MM.1S (cell line): ENCODE measurements around the gene BMAL1.

Experiments
- DNase-seq: peaks from one replicate; pipeline ENCODE4 v3.0.0-alpha.2; 2015
- H2AFZ ChIP-seq: fragments of 300-600 bp; sonication (generic); 2 replicates; pipeline ENCODE4 v1.6.0; 2016; ENCODE audit warnings: antibody characterized with exemption, low read length
- H3F3A ChIP-seq: fragments of 300-600 bp; sonication (generic); 2 replicates; pipeline ENCODE4 v1.6.1; 2016; ENCODE audit warnings: mild to moderate bottlenecking, antibody characterized with exemption, low read length, moderate library complexity, mixed read lengths; ENCODE audit not compliant: insufficient read depth
- H3K27ac ChIP-seq: fragments of 300-600 bp; sonication (generic); 2 replicates; pipeline ENCODE4 v1.5.1; 2016; ENCODE audit warnings: mild to moderate bottlenecking, low read length
- H3K27me3 ChIP-seq: fragments of 300-600 bp; sonication (generic); replicated peaks from 2 replicates; pipeline ENCODE4 v1.6.0; 2016; ENCODE audit warnings: low read length; ENCODE audit not compliant: insufficient read depth
- H3K36me3 ChIP-seq: fragments of 300-600 bp; sonication (generic); replicated peaks from 2 replicates; pipeline ENCODE4 v1.6.1; 2016; ENCODE audit warnings: mild to moderate bottlenecking, low read length, mixed read lengths; ENCODE audit not compliant: insufficient read depth
- H3K4me1 ChIP-seq: fragments of 300-600 bp; sonication (generic); 2 replicates; pipeline ENCODE4 v1.6.1; 2016; ENCODE audit warnings: low read length, mixed read lengths
- H3K4me2 ChIP-seq: fragments of 300-600 bp; sonication (generic); 2 replicates; pipeline ENCODE4 v1.6.0; 2016; ENCODE audit warnings: low read depth, low read length
- H3K4me3 ChIP-seq: fragments of 300-600 bp; sonication (generic); 2 replicates; pipeline ENCODE4 v1.5.1; 2016; ENCODE audit warnings: low read length, mixed read lengths
- H3K79me2 ChIP-seq: fragments of 300-600 bp; sonication (generic); 2 replicates; pipeline ENCODE4 v1.6.1; 2016; ENCODE audit warnings: mixed run types, low read length, mixed read lengths
- H3K9ac ChIP-seq: fragments of 300-600 bp; sonication (generic); 2 replicates; pipeline ENCODE4 v1.6.1; 2016; ENCODE audit warnings: low read length, mixed read lengths
- H3K9me2 ChIP-seq: fragments of 300-600 bp; sonication (generic); replicated peaks from 2 replicates; pipeline ENCODE4 v1.6.1; 2016; ENCODE audit warnings: mild to moderate bottlenecking, low read length, mixed read lengths; ENCODE audit not compliant: insufficient read depth
- H3K9me3 ChIP-seq: fragments of 300-600 bp; sonication (generic); replicated peaks from 2 replicates; pipeline ENCODE4 v1.6.1; 2016; ENCODE audit warnings: mild to moderate bottlenecking, low read length, mixed read lengths; ENCODE audit not compliant: insufficient read depth
- H4K20me1 ChIP-seq: fragments of 300-600 bp; sonication (generic); 2 replicates; pipeline ENCODE4 v1.6.1; 2016; ENCODE audit warnings: mild to moderate bottlenecking, low read length, moderate library complexity, mixed read lengths; ENCODE audit not compliant: insufficient read depth
- EZH2 ChIP-seq: fragments of 300-600 bp; sonication (generic); optimal IDR thresholded peaks from 2 replicates; pipeline ENCODE3; 2017; ENCODE audit warnings: low read depth, mild to moderate bottlenecking, antibody characterized with exemption, low read length, mixed read lengths
- EZH2phosphoT487 ChIP-seq: fragments of 300-600 bp; sonication (generic); IDR thresholded peaks from 2 replicates; pipeline ENCODE4 v1.6.1; 2018; ENCODE audit warnings: antibody characterized with exemption, low read length
- TF ChIP-seq, protein P1 (sequence below): fragments of 300-600 bp; sonication (generic); IDR thresholded peaks from 2 replicates; pipeline ENCODE4 v1.5.1; 2016; ENCODE audit warnings: antibody characterized with exemption, low read length, mixed read lengths

Gene BMAL1

DNA sequence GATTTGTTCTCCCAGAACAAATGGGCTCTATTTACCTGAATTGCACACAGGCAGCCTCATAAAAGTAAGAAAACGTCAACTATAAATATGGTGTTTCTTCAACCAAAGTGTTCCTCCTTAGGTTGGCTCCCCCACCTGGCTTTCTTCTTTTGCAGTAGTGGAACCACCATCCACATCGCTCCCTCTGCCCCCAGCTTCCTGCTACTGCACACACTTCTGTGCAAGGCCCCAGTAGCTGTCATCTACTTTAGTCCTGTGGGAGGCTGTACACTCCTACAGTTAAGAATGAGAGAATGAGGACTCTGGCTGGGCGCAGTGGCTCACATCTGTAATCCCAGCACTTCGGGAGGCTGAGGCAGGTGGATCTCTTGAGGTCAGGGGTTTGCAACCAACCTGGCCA lies 89.5 kb downstream of the BMAL1 start:
- no peaks in the 10 kb centered on the region for H3K27me3 ChIP-seq
- no peaks in the 10 kb centered on the region for H4K20me1 ChIP-seq
- DNase-seq: no peak
- H3K79me2 ChIP-seq: no peaks in the 10 kb centered on the region
- H3F3A ChIP-seq: no peaks in the 10 kb centered on the region
- no peak overlapping the region for H3K9ac ChIP-seq
- TF ChIP-seq, protein P1, sequence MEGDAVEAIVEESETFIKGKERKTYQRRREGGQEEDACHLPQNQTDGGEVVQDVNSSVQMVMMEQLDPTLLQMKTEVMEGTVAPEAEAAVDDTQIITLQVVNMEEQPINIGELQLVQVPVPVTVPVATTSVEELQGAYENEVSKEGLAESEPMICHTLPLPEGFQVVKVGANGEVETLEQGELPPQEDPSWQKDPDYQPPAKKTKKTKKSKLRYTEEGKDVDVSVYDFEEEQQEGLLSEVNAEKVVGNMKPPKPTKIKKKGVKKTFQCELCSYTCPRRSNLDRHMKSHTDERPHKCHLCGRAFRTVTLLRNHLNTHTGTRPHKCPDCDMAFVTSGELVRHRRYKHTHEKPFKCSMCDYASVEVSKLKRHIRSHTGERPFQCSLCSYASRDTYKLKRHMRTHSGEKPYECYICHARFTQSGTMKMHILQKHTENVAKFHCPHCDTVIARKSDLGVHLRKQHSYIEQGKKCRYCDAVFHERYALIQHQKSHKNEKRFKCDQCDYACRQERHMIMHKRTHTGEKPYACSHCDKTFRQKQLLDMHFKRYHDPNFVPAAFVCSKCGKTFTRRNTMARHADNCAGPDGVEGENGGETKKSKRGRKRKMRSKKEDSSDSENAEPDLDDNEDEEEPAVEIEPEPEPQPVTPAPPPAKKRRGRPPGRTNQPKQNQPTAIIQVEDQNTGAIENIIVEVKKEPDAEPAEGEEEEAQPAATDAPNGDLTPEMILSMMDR: no peak
- TF ChIP-seq EZH2phosphoT487 (no peak), EZH2 (no peak)
- no peak overlapping the region for H3K27ac ChIP-seq
- no peaks in the 10 kb centered on the region for H3K9me3 ChIP-seq
- no peak overlapping the region for H3K4me2 ChIP-seq
- no peaks in the 10 kb centered on the region for H3K9me2 ChIP-seq
- H3K4me3 ChIP-seq: no peak overlapping the region
- no peaks in the 10 kb centered on the region for H3K36me3 ChIP-seq
- no peak overlapping the region for H2AFZ ChIP-seq
- no peaks in the 10 kb centered on the region for H3K4me1 ChIP-seq

DNA sequence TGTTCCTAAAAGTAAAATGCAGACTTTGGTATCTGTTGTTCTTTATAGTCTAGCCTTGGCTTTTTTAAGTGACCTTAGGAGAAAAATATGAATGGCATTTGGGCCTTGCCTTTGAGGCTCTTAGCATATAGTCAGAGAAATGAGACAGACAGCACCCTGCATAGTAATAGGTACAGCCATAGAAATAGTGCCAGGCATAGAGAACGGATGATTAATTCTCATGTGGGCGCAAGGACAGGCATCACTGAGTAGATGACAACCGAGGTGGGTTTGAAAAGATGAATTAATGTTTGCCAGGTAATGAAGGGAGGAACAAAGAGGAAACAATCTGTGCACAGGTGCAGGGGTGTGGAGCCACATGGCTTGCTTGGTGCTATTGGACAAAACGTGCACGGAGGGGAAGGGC lies 90.5 kb downstream of the BMAL1 start:
- Histone ChIP-seq H3K27ac (no peak overlapping the region), H2AFZ (no peak overlapping the region), H3K4me2 (no peak overlapping the region), H3K4me1 (no peaks in the 10 kb centered on the region), H3F3A (no peaks in the 10 kb centered on the region), H4K20me1 (no peaks in the 10 kb centered on the region), H3K9me2 (no peaks in the 10 kb centered on the region), H3K4me3 (no peak overlapping the region), H3K9me3 (no peaks in the 10 kb centered on the region), H3K27me3 (no peaks in the 10 kb centered on the region), H3K9ac (no peak overlapping the region), H3K79me2 (no peaks in the 10 kb centered on the region), H3K36me3 (no peaks in the 10 kb centered on the region)
- no peak for DNase-seq
- TF ChIP-seq EZH2 (no peak), EZH2phosphoT487 (no peak)
- TF ChIP-seq, protein P1: no peak

DNA sequence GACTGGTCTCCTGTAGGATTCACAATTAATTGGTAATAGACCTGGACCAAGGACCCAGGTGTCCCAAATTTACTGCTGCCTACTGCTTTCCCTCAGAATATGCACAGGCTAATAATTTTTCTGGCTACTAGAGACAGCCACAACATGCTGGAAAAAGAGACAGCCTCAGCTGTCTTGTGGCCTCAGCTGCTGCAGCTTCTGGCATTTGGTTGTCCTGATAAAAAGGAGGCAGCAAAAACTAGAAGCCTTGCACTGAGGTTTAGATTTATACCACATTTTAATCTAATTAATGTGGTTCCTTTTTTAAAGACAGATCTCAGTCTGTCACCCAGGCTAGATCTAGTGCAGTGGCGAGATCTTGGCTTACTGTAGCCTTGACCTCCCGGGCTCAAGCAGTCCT lies 95.6 kb downstream of the BMAL1 start:
- no peaks in the 10 kb centered on the region for H3K36me3 ChIP-seq
- H3K9me3 ChIP-seq: no peaks in the 10 kb centered on the region
- no peak overlapping the region for H3K4me3 ChIP-seq
- no peaks in the 10 kb centered on the region for H3F3A ChIP-seq
- no peaks in the 10 kb centered on the region for H3K4me1 ChIP-seq
- no peaks in the 10 kb centered on the region for H3K79me2 ChIP-seq
- no peak overlapping the region for H2AFZ ChIP-seq
- no peaks in the 10 kb centered on the region for H4K20me1 ChIP-seq
- no peak overlapping the region for H3K9ac ChIP-seq
- TF ChIP-seq EZH2phosphoT487 (no peak), EZH2 (no peak)
- TF ChIP-seq, protein P1: no peak
- H3K27ac ChIP-seq: no peak overlapping the region
- no peak overlapping the region for H3K4me2 ChIP-seq
- no peaks in the 10 kb centered on the region for H3K9me2 ChIP-seq
- DNase-seq: no peak
- H3K27me3 ChIP-seq: no peaks in the 10 kb centered on the region

DNA sequence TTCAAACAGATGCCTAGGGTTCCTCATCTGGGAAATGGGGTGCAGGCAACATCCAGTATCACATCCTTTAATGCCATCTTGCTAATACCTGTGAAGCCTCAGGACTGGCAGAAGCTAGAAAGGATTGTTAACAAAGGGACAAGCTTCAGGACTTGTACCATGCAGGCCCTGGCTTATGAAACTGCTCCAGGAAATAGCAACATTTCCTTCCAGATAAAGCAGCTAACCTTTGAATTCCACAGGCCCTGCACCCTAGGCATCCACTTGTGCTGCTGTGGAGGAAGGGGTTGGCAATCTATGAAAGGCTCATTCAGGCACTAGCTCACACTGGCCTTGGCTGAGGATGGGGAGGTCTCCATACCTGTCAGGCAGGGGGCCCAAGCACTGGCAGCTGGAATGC lies 98.2 kb downstream of the BMAL1 start:
- H3K79me2 ChIP-seq: no peaks in the 10 kb centered on the region
- no peaks in the 10 kb centered on the region for H4K20me1 ChIP-seq
- no peak overlapping the region for H3K9ac ChIP-seq
- TF ChIP-seq, protein P1: no peak
- no peak for TF ChIP-seq EZH2
- no peak for TF ChIP-seq EZH2phosphoT487
- no peaks in the 10 kb centered on the region for H3K9me2 ChIP-seq
- no peaks in the 10 kb centered on the region for H3K27me3 ChIP-seq
- no peak overlapping the region for H2AFZ ChIP-seq
- H3K27ac ChIP-seq: no peak overlapping the region
- H3K4me2 ChIP-seq: no peak overlapping the region
- no peak overlapping the region for H3K4me3 ChIP-seq
- H3F3A ChIP-seq: no peaks in the 10 kb centered on the region
- no peaks in the 10 kb centered on the region for H3K9me3 ChIP-seq
- H3K36me3 ChIP-seq: no peaks in the 10 kb centered on the region
- no peak for DNase-seq
- no peaks in the 10 kb centered on the region for H3K4me1 ChIP-seq
